Measurements from ENCODE around the gene PPP4R4.

- TF ChIP-seq CTCF (IDR thresholded peaks at IDR 0.05) (no peak), POLR2A (IDR thresholded peaks at IDR 0.05) (no peak)
Observed at GRCh38 chr14:94291159-94291905, 117.2 kb downstream of the PPP4R4 start.

Data from lower leg skin (tissue), 3 donors.